ENCODE measurements around the gene HAL. TPM values are rescaled to one million over a fixed set of nuclear protein-coding genes. Genes with fewer than 3 reads are reported as not detected.

The HAL gene
- total and polyA plus RNA-seq, 2 of the 8 experiments (the other 6 are each of a cell fraction or from before 2014, with no cell fraction given): 0.12 to 0.17 TPM

GRCh38 chr12:95963096-95963495 lies 33.0 kb downstream of the HAL start:
- no peaks in the 10 kb centered on the region for H3K9me3 ChIP-seq (ENCODE audit: insufficient read depth in 2 of 2, low read depth in 1 of 2, low read length in 1 of 2)
- no peak overlapping the region for H3K23ac ChIP-seq (ENCODE audit: insufficient read length)
- no peaks in the 10 kb centered on the region for H3K36me3 ChIP-seq (ENCODE audit: control insufficient read depth in 2 of 4, insufficient read depth in 4 of 4, low read length in 3 of 4)
- no peaks in the 10 kb centered on the region for H3K79me2 ChIP-seq (ENCODE audit: control insufficient read depth in 1 of 2, insufficient read depth in 2 of 2, low read length in 2 of 2)
- ChIA-PET POLR2A (ENCODE audit: partially characterized antibody) (interaction anchor here (1.0 kb wide), 1 partner anchor 21 kb away, joined by 4 read pairs; the partner anchor contains the start of genes AMDHD1 and CCDC38), CTCF (ENCODE audit: partially characterized antibody) (interaction anchor here (1.1 to 17.8 kb wide), 7 partner anchors 10 to 554 kb away, joined by 3 to 149 read pairs (median 19); partner anchors contain the start of genes AMDHD1, CCDC38 and HAL)
- H4K20me1 ChIP-seq (replicated peaks in 1 of 2; ENCODE audit: control insufficient read depth in 1 of 2, insufficient read depth in 2 of 2, low read length in 2 of 2): no peaks in the 10 kb centered on the region
- H3K23me2 ChIP-seq (ENCODE audit: low read depth, low read length): no peaks in the 10 kb centered on the region
- no peak overlapping the region for H3K56ac ChIP-seq (replicated peaks; ENCODE audit: insufficient read length, low read depth, low read length)
- no peak overlapping the region for H3K4me2 ChIP-seq (ENCODE audit: insufficient read depth in 1 of 2, low read depth in 2 of 2, low read length in 2 of 2)
- FAIRE-seq: peak; percentile 32
- no peak overlapping the region for H2BK20ac ChIP-seq (ENCODE audit: low read length)
- no peaks in the 10 kb centered on the region for H3K27me3 ChIP-seq (replicated peaks in 1 of 4; ENCODE audit: control insufficient read depth in 3 of 4, extremely low read depth in 1 of 4, insufficient read depth in 3 of 4, low read length in 3 of 4)
- no peak overlapping the region for H2BK15ac ChIP-seq (ENCODE audit: low read length)
- H2AK5ac ChIP-seq (ENCODE audit: low read depth, low read length): no peak overlapping the region
- DNase-seq (ENCODE audit: low read depth in 1 of 2, low spot score in 2 of 2): no peak
- H2BK5ac ChIP-seq (ENCODE audit: low read depth, low read length): no peak overlapping the region
- TF ChIP-seq, protein P1, sequence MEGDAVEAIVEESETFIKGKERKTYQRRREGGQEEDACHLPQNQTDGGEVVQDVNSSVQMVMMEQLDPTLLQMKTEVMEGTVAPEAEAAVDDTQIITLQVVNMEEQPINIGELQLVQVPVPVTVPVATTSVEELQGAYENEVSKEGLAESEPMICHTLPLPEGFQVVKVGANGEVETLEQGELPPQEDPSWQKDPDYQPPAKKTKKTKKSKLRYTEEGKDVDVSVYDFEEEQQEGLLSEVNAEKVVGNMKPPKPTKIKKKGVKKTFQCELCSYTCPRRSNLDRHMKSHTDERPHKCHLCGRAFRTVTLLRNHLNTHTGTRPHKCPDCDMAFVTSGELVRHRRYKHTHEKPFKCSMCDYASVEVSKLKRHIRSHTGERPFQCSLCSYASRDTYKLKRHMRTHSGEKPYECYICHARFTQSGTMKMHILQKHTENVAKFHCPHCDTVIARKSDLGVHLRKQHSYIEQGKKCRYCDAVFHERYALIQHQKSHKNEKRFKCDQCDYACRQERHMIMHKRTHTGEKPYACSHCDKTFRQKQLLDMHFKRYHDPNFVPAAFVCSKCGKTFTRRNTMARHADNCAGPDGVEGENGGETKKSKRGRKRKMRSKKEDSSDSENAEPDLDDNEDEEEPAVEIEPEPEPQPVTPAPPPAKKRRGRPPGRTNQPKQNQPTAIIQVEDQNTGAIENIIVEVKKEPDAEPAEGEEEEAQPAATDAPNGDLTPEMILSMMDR (IDR thresholded peaks at IDR 0.05; ENCODE audit: control extremely low read depth in 1 of 3, insufficient read depth in 1 of 3, low read depth in 1 of 3, low read length in 3 of 3): peak in 2 of 3 experiments; percentile 53 to 54; a peak in 3 of 4 replicates
- TF ChIP-seq RAD21 (IDR thresholded peaks at IDR 0.05 in 1 of 2, conservative IDR thresholded peaks at IDR 0.05 in 1 of 2; ENCODE audit: low read depth in 2 of 2, low read length in 2 of 2): peak; percentile 58 to 74
- TF ChIP-seq TCF12 (IDR thresholded peaks at IDR 0.05; ENCODE audit: low read depth, low read length): no peak
- H3K9ac ChIP-seq (replicated peaks in 1 of 4; ENCODE audit: extremely low read depth in 1 of 4, low read depth in 3 of 4, low read length in 3 of 4): no peak overlapping the region
- H2BK12ac ChIP-seq (ENCODE audit: low read depth, low read length): no peak overlapping the region
- no peak overlapping the region for H4K8ac ChIP-seq (ENCODE audit: extremely low read depth, insufficient read depth, low read length)
- no peak overlapping the region for H3K4ac ChIP-seq (replicated peaks; ENCODE audit: insufficient read length, low read depth, low read length)
- 98% methylated on average over 2 of the region's 2 CpGs; no CpG with 5 or more reads in 1 of the 2 experiments for WGBS, 2 experiments (ENCODE audit: extremely low coverage in 1 of 2, insufficient coverage in 1 of 2, insufficient read length in 1 of 2, insufficient replicate concordance in 2 of 2, low coverage in 1 of 2, low lambda C conversion rate in 2 of 2, missing lambda C conversion rate in 1 of 2)
- H3K14ac ChIP-seq (ENCODE audit: insufficient read length): no peak overlapping the region
- no peaks in the 10 kb centered on the region for H3K4me1 ChIP-seq (replicated peaks in 1 of 4; ENCODE audit: control insufficient read depth in 3 of 4, insufficient read depth in 4 of 4, low read length in 3 of 4)
- no peak overlapping the region for H3K27ac ChIP-seq (ENCODE audit: low read depth, low read length)
- H3K4me3 ChIP-seq (ENCODE audit: extremely low read depth in 1 of 4, insufficient read depth in 2 of 4, low read depth in 3 of 4, low read length in 4 of 4): no peak overlapping the region
- H3K79me1 ChIP-seq (ENCODE audit: low read depth, low read length): no peaks in the 10 kb centered on the region
- no peak overlapping the region for H4K91ac ChIP-seq (replicated peaks; ENCODE audit: insufficient read length, low read length)
- no peak overlapping the region for H2BK120ac ChIP-seq (replicated peaks; ENCODE audit: low read depth, low read length)
- no peak overlapping the region for H3K18ac ChIP-seq (ENCODE audit: extremely low read depth, low read length)
- no peak overlapping the region for H4K5ac ChIP-seq (ENCODE audit: insufficient read length, low read depth, low read length)
- H2AFZ ChIP-seq (ENCODE audit: low read length): no peak overlapping the region
